ENCODE measurements around the gene ELAVL1.
"Not testable (repeated sequence)": the region's sequence is repeated elsewhere in the genome, so short reads cannot be mapped to it uniquely, and the experiment has no call there.

ELAVL1 gene

GRCh38 chr19:7968008-7968795, 37.2 kb downstream of the ELAVL1 start:
- DNase-seq (ENCODE audit: low spot score), result no peak

- no peak for DNase-seq (ENCODE audit: low spot score)
Measured at GRCh38 chr19:7965921-7966665, 39.3 kb downstream of the ELAVL1 start.

GRCh38 chr19:7965259-7965841, 40.1 kb downstream of the ELAVL1 start:
- DNase-seq (ENCODE audit: low spot score), result no peak

GRCh38 chr19:7963566-7963965, 41.9 kb downstream of the ELAVL1 start:
- DNase-seq (ENCODE audit: low spot score), result no peak

- DNase-seq (ENCODE audit: low spot score), result no peak
Measured at GRCh38 chr19:7962644-7963268, 42.7 kb downstream of the ELAVL1 start.

- DNase-seq (ENCODE audit: low spot score), result no peak
Measured at GRCh38 chr19:7961920-7962626, 43.4 kb downstream of the ELAVL1 start.

GRCh38 chr19:7961082-7961481, 44.4 kb downstream of the ELAVL1 start:
- DNase-seq (ENCODE audit: low spot score), result not testable (repeated sequence)

- DNase-seq (ENCODE audit: low spot score), result no peak
Measured at GRCh38 chr19:7959211-7959610, 46.2 kb downstream of the ELAVL1 start.

- no peak for DNase-seq (ENCODE audit: low spot score)
Measured at GRCh38 chr19:7955696-7956095, 49.7 kb downstream of the ELAVL1 start.

GRCh38 chr19:7953576-7953975, 51.9 kb downstream of the ELAVL1 start:
- no peak for DNase-seq (ENCODE audit: low spot score)

GRCh38 chr19:7953060-7953459, 52.4 kb downstream of the ELAVL1 start:
- DNase-seq (ENCODE audit: low spot score), result no peak

- no peak for DNase-seq (ENCODE audit: low spot score)
Measured at GRCh38 chr19:7947939-7948338, 57.5 kb downstream of the ELAVL1 start.

GRCh38 chr19:7944177-7944761, 61.2 kb downstream of the ELAVL1 start:
- DNase-seq (ENCODE audit: low spot score), result peak; percentile 88

GRCh38 chr19:7943444-7944176, 61.8 kb downstream of the ELAVL1 start, which contains the start of gene TIMM44:
TSS of gene TIMM44 (minus strand) at chr19:7943666. CDS start at chr19:7943651, 15 bp downstream.
- peak; percentile 99 for DNase-seq (ENCODE audit: low spot score)

GRCh38 chr19:7942981-7943443, 62.4 kb downstream of the ELAVL1 start:
- DNase-seq (ENCODE audit: low spot score), result no peak

GRCh38 chr19:7941895-7942596, 63.4 kb downstream of the ELAVL1 start:
- DNase-seq (ENCODE audit: low spot score), result no peak

- DNase-seq (ENCODE audit: low spot score), result no peak
Measured at GRCh38 chr19:7940841-7941240, 64.6 kb downstream of the ELAVL1 start.

GRCh38 chr19:7934766-7935165, 70.7 kb downstream of the ELAVL1 start:
- no peak for DNase-seq (ENCODE audit: low spot score)

GRCh38 chr19:7933828-7934725, 71.4 kb downstream of the ELAVL1 start:
- DNase-seq (ENCODE audit: low spot score), result no peak
